ENCODE results near the gene SCAF11. TPM values are rescaled to one million over a fixed set of nuclear protein-coding genes. Genes with fewer than 3 reads are reported as not detected.

Gene SCAF11
- total RNA-seq, 4 donors from 2014 or later = 109 to 144 (median 135) TPM

DNA sequence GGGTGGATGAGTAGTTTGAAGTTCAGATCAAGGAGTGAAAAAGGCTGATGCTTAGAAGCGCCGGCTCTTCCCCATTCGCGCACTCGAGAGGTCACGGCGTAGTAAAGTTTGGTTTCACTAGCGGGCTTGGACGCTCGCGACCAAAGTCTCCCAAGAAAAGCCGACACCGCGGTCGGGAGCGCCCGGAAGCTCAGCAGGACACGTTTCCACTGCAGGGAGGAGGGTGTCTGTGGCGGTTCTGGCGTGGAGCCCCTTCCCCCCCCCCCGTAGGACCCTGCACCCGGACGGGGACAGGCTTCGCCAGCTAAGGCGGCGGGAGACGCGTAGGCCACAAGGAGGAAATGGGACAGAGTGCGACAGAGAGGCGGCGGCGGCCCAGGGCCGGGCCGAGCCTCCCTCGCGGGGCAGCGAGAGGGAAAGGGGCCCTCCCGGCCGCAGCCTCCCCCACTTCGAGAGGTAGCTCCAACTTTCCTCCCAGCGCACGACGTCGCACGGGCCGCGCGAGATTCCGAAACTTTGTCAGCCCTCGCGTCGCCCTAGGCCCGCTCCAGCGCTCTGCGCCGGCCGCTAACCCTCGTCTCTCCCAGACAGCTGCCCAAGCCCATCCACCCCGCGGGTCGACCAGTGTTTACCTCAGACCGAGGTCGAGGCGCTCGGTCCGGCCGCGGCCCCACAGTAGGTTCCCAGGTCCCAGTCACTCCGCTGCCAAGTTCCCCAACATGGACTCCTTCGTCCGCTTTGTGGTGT is 480 bp downstream of the SCAF11 start:
- intact Hi-C loops (cut with DNase I; ENCODE audit: low total_unique reads) = no loop called here
- 1 to 2% methylated on average over 36 to 47 of the region's 71 CpGs for WGBS, 2 donors
- TF ChIP-seq, protein P1, sequence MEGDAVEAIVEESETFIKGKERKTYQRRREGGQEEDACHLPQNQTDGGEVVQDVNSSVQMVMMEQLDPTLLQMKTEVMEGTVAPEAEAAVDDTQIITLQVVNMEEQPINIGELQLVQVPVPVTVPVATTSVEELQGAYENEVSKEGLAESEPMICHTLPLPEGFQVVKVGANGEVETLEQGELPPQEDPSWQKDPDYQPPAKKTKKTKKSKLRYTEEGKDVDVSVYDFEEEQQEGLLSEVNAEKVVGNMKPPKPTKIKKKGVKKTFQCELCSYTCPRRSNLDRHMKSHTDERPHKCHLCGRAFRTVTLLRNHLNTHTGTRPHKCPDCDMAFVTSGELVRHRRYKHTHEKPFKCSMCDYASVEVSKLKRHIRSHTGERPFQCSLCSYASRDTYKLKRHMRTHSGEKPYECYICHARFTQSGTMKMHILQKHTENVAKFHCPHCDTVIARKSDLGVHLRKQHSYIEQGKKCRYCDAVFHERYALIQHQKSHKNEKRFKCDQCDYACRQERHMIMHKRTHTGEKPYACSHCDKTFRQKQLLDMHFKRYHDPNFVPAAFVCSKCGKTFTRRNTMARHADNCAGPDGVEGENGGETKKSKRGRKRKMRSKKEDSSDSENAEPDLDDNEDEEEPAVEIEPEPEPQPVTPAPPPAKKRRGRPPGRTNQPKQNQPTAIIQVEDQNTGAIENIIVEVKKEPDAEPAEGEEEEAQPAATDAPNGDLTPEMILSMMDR (IDR thresholded peaks at IDR 0.05) = no peak
- TF ChIP-seq POLR2A (IDR thresholded peaks at IDR 0.05) = no peak
- DNase-seq (ENCODE audit: low spot score in 2 of 2) = peak; percentile 61 to 93
- H3K4me3 ChIP-seq (ENCODE audit: low read depth, poor library complexity, severe bottlenecking) = peak overlapping the region; percentile 94

DNA sequence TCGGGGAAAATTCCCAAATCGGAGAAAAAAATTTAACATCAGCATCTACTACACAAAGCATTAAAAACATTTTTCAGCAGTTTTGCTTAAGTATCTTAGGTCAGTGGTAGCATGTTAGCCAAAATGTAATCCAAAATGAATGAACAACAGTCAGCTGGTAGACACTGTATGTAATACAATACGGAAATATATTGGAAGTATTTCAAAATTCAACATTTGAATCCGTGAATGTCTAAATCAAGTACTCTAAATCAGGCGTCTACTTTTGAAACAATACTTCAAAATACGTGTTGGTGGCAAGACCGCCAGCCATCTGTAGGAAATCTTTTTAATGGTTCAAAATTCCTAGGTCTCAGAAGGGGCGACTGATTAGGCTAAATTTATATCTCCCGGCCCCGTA is 1.1 kb downstream of the SCAF11 start:
- H3K4me3 ChIP-seq (ENCODE audit: low read depth, poor library complexity, severe bottlenecking) = peak overlapping the region; percentile 94
- TF ChIP-seq, protein P1 (IDR thresholded peaks at IDR 0.05) = no peak
- TF ChIP-seq POLR2A (IDR thresholded peaks at IDR 0.05) = no peak
- intact Hi-C loops (cut with DNase I; ENCODE audit: low total_unique reads) = no loop called here
- WGBS, 2 donors = 4% methylated on average over 10 of the region's 10 CpGs
- no peak for DNase-seq (ENCODE audit: low spot score in 2 of 2)

DNA sequence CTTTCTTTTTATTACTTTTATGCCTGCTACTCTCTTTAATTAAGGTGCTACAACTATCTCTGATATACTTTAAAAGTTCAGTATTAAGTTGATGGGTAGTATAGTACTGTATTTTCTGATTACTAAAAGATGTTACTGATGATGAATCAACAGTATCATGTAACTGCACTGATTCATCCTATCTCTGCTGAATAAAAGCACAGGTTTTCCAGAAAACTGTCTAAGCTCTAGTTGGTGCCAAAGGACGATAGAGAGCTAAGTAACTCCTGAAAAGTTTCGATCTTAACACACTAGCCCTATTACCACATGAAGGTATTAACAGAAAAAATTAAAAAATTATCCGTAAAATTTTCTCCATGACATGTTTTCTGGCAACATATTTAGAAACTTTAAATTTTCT is 2.1 kb downstream of the SCAF11 start:
- intact Hi-C loops (cut with DNase I; ENCODE audit: low total_unique reads) = no loop called here
- WGBS, 2 donors = 44 to 46% methylated on average over 3 of the region's 3 CpGs
- TF ChIP-seq POLR2A (IDR thresholded peaks at IDR 0.05) = no peak
- TF ChIP-seq, protein P1 (IDR thresholded peaks at IDR 0.05) = no peak
- no peak for DNase-seq (ENCODE audit: low spot score in 2 of 2)
- H3K4me3 ChIP-seq (ENCODE audit: low read depth, poor library complexity, severe bottlenecking) = no peak overlapping the region

DNA sequence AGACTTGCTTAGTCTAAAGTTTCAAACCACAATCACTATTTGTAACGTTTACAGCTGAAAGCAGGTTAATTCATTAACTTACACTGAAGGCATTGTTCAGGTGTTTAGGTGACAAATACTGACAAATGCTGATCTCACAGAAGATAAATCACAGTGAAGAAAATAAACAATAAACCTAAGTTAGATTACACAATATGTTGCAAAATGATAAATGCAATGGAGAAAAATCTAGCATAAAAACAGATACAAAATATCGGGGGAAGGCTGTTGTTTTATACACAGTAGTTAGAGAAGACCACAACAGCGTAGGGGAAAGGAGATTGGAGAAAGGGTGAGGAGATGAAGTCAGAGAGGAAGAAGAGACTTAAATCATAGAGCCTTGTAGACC is 3.0 kb downstream of the SCAF11 start:
- DNase-seq (ENCODE audit: low spot score in 2 of 2) = no peak
- intact Hi-C loops (cut with DNase I; ENCODE audit: low total_unique reads) = no loop called here
- H3K4me3 ChIP-seq (ENCODE audit: low read depth, poor library complexity, severe bottlenecking) = no peak overlapping the region
- TF ChIP-seq, protein P1 (IDR thresholded peaks at IDR 0.05) = no peak
- TF ChIP-seq POLR2A (IDR thresholded peaks at IDR 0.05) = no peak
- WGBS, 2 donors = 73 to 75% methylated on average over 3 of the region's 3 CpGs

DNA sequence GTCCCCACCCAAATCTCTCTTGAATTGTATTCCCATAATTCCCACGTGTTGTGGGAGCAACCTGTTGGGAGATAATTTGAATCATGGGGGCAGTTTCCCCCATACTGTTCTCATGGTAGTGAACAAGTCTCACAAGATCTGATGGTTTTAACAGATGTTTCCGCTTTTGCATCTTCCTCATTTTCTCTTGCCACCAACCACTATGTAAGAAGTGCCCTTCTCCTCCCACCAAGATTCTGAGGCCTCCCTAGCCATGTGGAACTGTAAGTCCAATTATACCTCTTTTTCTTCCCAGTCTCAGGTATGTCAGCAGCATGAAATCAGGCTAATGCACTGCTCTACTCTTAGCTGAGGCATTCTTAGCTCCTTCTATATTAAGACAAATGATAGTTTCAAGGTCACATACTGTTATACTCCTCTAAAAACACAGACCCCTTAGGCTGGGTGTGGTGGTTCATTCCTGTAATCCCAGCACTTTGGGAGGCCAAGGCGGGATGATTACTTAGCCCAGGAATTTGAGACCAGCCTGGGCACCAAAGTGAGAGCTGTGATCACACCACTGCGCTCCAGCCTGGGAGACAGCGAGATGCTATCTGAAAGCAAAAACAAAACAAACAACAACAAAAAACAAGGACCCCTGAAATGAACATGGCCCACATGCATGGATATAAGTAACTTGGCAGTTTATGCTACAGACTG is 3.6 kb downstream of the SCAF11 start:
- intact Hi-C loops (cut with DNase I; ENCODE audit: low total_unique reads) = no loop called here
- no peak overlapping the region for H3K4me3 ChIP-seq (ENCODE audit: low read depth, poor library complexity, severe bottlenecking)
- 69 to 77% methylated on average over 5 of the region's 5 CpGs for WGBS, 2 donors
- DNase-seq (ENCODE audit: low spot score in 2 of 2) = no peak
- no peak for TF ChIP-seq POLR2A (IDR thresholded peaks at IDR 0.05)
- TF ChIP-seq, protein P1 (IDR thresholded peaks at IDR 0.05) = no peak
